ENCODE results near the gene ARL5C.
A peak's percentile ranks its signal among the peaks of the same experiment; 100 is the strongest.

ARL5C gene

DNA sequence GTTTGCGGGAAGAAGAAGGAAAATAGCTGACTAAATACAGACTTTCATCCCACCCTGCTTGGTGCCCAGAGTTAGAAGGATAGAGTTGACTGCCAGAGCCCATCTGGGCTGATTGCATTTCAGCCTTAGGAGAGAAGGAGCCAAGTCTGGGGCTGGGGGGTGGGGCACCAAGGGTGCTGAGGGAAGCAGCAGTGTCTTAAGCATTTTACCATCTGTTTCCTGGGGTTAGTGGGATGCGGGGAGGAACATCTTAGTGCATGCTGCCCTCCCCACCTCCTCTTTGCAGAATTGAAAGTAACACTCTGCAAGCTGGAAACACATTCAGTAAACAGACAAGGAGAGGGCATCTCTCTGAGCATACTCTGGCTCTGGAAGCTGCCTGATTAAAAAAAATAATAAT, 1.5 kb upstream of the ARL5C start:
- DNase-seq (ENCODE audit: low spot score), result no peak

DNA sequence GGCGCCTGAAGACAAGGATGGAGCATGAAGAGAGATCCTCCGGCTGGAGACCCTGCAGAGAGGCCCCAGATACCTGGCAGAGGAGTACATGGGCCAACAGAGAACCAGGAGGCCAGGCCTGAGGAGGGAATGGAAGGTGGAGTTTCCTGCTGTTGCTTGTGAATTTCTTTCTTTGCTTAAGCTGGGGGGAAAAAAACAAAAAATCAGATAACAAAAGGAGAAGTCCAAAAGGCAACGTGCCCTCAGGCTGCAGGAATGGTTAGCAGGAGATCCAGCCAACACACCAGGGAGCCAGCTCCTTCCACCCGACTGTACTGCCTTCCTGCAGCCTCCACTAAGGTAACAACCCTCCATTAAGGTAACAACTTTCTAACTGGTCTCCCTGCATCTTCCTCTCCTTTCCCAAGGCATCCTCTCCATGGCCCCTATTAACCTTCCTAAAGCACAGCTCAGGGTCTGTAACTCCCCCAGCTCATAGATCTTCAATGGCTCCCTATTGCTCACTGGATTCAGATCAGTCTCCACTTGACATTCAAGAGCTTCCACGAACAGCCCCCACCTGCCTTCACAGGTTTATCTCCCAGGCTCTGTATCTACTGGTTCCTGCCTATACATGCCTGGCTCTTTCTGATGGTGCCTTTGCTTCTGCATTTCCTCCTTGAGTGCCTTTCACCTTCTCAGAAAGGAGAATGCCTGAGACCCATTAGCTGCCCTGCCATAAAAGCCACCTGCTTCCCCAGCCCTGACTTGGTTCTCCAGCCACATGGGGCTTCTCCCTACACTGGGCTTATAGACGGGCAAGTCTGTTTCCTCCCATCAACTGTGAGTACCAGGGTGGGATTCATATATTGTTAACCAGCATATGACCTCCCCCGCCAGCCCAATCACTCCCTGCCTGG, 725 bp upstream of the ARL5C start:
- no peak for DNase-seq (ENCODE audit: low spot score)

DNA sequence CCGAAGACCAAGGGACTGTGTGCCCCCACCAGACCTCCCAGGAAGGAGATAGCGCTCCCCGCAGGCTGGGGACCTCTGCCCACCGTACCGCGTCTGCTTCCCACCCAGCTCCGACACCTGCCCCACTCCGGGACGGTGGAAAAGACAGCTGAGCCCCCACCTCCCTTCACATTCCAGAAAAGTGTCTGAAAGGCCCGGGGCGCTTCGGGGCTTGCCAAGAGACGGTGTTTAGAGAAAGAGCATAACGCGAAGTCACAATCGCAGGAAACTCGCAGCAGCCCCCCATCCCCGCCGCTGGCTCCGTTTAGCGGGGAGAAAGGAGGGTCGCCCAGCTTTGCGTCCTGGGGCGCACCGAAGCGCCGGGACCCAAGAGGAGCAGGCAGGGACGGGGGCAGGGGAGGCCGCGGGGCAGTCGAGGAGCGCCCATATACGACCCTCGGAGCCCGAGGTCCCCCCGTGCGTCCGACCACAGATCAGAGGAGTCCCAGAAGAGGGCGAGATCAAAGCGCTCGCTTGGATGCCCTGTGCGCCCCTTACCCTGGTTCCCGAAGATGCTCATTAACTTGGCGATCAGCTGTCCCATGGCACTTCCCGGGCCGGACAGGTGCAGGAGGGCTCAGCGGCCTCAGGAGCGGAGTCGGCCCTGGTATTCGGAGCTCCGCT, 652 bp downstream of the ARL5C start:
- DNase-seq (ENCODE audit: low spot score), result no peak

DNA sequence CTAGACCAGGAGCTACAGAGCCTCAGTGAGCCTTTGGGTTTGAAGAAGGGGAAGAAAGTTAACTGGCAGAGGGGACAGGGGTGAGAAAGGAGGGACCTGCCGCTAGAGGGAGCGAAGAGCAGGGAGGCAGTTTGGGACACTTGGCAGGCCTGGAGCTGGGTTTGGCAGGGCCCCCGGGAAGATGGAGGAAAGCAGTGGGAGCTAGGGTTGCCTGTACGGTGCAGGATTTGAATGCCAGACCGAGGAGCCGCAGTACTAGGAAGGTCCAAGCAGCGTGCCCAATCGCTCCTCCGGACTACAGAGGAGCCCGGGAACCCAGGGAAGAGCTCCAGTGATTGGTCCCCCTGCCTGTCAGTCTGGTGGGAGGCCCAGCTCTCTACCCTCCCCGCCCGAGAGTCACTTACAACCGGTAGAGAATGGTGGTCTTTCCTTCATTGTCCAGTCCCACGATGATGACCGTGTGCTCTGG, 1.3 kb downstream of the ARL5C start:
- DNase-seq (ENCODE audit: low spot score), result peak; percentile 78

DNA sequence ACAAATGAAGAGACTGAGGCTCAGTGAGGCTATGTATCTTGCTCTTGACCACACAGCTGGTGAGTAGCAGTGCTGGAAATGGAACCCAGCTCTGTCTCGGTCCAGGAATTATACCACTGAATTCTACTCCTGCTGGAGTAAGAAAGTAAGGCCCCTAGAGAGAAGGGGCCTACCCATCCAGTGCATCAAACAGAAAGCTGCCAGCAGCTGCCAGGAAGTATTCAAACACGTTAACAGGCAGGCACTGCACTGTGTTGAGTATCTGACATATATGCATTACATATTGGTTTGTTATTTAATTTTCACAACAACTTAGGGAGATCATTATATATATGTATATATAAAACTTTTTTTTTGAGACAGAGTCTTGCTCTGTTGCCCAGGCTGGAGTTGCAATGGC, 4.0 kb downstream of the ARL5C start:
- no peak for DNase-seq (ENCODE audit: low spot score)

DNA sequence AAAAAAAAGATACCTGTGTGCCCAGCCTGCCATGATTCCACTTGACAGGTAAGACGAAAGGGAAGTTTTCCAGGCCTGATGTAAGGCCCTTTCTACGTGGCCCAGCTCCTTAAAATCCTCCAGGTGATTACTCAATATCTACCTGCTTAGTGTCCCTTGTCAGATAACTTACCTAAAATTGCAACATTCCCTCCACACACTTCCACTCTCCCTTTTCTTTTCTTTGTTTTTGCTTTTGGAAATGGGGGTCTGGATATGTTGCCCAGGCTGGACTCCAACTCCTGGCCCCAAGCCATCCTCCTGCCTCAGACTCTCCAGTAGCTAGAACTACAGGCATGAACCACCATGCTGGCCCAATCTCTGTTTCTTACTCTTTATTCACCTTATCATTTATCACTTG, 7.3 kb downstream of the ARL5C start:
- DNase-seq (ENCODE audit: low spot score), result no peak

DNA sequence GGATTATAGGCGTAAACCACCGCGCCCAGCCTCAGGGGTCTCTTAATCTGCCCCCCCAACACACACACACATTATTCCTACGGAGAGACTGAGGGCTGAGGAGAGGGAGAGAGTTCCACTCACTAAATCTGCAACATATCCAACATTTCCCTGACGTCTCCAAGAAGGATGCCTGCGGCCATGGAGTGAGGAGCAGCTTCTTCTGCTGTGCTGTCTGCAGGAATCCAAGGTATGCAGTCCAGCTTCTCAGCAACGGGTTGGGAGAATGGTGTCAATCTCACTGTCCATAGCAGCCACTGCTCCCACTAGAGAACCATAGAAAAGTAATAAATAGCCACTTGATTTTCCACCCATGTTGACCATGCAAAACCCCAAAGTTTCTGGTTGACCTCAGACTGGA, 9.5 kb downstream of the ARL5C start:
- DNase-seq (ENCODE audit: low spot score), result no peak

DNA sequence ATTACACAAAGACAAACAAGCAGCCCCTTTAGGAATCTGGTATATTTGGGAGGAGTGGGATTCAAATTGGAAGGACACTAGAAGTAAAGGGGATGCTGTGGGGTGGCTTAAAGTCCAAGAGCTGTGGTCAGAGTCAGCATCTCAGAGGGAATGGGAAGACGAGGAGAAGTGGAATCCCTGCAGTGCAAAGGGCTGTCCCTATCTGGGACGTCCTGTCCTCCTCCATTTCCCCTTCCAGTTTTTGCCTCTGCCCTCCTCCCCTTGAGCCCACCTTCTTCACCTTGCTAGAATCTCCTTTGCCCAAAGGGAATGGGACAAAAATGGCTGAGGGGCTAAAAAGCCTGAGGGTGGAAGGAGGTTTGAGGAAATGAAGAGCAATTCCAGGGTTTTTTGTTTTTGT, 10.3 kb downstream of the ARL5C start:
- DNase-seq (ENCODE audit: low spot score), result no peak

DNA sequence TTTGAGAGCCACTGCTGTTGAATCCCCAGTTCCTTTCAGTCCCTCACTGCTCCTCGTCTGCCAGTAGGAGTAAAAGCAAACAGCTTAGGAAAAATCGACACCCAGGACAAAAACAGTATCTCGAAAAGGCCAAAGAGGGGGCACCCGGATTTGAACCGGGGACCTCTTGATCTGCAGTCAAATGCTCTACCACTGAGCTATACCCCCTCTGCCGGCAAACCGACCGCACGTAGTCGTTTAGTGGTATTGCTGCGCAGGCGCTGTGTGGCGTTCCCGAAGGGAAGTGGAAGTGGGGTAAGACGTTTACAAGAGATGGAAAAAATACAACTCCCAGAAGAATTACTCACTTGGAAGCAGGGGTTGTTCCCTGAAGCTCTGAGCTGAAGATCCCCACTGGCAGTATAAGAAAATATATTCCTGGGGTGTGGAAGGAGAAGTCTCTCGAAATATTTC, 12.3 kb downstream of the ARL5C start:
- DNase-seq (ENCODE audit: low spot score), result peak; percentile 94

DNA sequence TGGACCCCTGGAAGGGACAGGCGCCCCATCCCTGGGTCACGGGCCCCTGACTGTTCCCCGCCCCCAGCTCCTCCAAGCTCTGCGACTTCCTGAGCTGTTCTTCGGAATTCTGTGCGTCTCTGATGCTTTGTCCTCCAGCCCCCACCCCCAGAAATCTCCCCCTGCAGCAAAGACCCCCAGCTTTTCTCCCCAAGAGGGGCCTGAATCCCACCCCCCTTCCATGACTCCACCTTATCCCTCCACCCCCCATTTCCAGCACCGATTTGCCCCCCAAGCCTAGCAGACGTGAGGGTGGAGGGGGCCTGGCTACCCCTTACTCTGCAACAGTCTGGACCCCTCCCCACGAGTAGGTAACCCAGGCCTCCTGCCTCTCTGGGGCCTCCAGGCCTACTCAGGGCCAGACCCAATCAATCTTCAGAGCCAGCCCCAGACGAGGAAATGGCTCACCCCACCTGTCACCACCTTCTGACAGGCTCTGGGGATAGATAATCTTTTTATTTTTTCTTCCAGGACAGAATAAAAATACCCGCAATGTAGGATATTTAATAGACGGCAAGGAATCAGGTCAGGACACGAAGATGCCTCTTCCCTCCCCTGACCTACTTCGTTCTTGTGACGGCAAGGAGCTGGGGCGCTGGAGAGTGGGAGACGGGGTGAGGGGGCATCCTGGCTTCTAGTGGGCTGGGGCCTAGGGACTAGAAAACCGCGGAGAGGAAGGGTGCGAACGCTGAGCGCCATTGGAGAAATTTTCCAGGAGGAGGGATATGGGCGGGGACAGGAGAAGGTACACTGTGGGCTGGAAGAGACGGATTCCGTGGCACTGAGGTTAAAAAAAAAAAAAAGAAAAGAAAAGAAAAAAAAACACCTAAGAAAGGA, 13.8 kb downstream of the ARL5C start:
- peak; percentile 12 for DNase-seq (ENCODE audit: low spot score)

DNA sequence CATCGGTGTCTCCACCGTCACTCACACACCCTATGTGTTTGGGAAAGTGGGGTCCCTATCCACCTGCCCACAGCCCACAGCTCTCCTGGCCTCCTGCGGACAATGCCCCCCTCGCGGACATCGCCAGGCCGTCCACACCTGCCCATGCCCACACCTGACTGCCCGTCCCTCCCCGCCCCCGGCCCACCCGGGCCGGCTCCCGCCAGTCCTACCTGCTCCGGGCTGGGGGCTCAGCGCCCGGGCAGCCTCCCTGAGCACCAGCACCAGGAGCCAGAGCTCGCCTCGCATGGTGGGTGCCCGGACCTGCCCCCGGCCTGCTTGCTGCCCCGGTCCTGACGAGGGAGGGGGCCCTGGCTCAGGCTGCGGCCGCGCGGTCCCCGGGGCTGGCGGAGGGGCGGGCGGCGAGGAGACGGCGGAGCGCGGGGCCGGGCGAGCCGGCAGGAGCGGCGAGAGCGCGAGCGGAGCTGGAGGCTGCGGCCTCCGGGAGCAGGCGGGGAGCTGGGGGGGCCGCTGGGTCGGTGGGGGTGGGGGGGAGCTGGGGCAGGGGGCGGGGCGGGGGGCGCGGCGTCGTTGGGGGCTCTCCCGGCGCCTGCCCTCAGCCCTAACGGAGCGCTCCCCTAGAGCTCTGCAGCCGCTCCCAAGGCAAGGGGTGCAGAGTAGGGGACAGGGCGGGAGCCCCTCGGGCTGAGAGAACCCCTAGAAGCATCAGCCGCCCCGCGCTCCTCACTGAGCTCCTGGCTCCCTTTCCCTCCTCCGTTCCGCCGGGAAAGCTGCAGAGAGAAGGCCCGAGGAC, 14.6 kb downstream of the ARL5C start, which contains the start of gene PLXDC1:
Gene PLXDC1, minus strand, starts transcription at position 488 of the 793 bp plus-strand sequence. Its CDS starts 200 bp downstream, at position 288.
- DNase-seq (ENCODE audit: low spot score), result no peak

DNA sequence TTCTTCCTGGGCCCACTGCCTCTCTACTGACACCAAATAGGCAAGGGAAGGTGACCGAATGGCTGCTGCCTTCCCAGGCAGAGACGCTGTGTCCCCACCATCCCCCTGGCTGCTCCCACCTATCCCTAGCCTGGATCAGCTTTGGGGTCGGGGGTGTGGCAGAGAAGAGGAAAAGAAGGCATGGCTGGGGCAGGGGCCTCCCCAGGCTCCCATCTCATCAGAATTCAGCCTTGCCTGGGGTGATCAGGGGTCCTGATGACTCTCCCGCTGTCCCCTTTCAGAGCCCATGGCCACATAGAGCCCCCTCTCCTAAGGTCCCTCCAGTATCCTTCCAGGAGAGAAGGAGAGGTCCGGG, 15.2 kb downstream of the ARL5C start:
- no peak for DNase-seq (ENCODE audit: low spot score)

DNA sequence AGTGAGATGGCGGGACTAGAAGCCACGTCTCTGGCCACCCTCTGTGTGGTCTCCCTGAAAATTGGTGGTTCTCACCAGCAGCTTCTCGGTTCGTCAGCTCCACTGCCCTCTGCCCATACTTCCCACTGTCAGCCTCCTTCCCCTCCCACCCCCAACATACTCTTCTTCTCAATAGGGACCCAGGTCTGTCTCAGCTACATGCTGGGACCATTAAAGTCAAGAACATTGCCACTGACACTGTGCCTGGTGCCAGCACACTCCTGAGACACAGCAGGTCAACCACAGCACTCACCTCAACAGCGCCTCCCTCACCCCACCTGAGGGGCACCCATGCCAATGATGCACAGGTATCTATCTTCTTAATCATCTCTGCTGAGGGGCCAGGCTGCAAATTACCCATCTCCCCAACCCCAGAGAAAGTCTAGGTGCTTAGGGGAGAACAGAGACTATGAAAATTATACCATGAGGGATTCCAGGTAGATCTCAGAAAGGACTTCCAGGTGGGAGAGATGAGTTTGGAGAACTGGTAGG, 15.8 kb downstream of the ARL5C start:
- peak; percentile 11 for DNase-seq (ENCODE audit: low spot score)

DNA sequence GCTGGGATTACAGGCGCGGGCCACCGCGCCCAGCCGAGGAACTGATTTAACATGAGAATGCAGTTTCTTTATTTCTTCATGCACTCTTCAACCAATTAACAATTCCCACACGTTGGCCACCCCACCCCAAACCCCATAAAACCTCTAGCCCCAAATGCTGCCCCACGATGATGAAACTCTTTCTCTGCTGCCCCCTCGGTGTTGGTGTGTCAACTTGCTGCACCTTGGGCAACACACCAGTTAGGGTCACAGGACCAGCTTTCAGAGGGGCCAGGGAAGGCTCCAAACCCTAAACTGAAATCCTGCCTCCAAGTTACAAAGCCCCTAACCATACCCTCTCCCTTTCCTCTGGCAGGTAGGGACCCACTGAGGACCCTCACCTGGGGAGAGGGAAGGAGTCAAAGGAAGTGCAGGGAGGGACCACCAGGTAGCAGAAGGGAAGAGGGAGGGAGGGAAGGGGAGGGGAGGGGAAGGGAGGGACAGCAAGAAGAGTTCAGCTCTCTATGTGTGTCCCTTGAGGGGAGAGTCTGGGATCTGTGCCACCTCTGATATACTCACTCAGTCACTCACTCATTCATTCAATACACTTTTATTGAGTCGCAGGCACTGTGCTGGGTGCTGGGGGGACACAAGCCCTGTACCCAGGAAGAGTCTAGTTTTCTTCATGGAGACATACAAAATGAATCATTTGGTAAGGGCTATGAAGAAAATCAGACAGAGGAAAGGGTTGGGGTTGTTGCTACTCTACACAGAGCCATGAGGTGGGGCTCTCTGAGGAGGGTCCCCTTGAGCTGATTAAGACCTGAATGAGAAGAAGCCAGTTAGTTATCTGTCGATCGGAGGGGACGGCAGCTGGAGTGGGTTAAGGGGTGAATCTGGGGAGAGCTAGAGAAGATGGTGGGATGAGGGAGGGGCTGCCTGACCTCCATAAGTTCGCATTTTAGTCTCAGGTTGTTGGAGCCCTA, 18.5 kb downstream of the ARL5C start:
- DNase-seq (ENCODE audit: low spot score), result no peak

DNA sequence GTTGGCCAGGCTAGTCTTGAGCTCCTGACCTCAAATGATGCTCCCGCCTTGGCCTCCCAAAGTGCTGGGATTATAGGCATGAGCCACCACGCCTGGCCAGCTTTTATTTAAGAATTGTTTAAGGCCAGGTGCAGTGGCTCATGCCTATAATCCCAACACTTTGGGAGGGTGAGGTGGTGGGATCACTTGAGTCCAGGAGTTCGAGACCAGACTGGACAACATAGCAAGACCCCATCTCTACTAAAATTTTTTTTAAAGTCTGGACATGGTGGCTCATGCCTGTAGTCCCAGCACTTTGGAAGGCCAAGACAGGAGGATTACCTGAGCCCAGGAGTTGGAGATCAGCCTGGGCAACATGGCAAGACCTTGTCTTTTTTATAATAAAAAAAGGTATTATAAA, 19.7 kb downstream of the ARL5C start:
- DNase-seq (ENCODE audit: low spot score), result no peak

DNA sequence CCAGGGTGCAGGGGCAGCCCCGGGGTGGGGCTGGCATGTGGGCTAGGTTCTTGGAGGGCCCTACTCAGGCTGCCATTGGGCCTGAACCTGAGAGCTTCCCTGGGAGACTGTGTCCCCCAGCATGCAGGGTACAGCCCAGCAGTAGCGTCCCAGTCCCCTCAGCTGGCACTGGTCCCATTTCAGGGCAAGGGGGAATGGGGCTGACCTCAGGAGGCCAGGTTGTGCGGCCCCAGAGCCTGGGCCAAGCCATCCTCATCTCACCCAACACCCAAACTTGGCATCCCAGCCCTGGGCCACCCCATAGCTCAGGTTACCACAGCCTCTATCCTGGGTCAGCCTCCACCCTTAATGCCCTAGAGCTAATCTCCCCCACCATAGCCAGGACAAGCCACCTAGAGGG, 20.8 kb downstream of the ARL5C start:
- DNase-seq (ENCODE audit: low spot score), result no peak

DNA sequence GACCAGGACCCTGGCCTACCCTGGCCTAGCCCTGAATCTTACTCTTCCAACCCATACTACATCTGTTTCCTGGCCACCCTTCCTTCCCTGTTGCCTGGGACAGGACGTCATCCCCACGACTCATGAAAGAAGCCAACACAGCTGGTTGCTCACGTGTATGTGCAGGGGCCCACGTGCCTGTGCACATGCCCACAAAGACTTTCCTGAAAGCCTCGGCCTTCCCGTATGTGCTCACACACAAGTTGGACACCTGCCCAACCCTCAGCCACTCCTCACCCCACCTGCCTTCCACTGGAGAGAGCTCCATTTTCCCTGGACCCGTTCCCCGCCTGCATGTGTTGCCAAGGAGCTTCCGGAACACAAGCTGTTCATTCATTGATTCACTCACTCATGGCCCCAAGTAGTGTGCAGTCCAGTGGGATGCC, 21.5 kb downstream of the ARL5C start:
- no peak for DNase-seq (ENCODE audit: low spot score)

DNA sequence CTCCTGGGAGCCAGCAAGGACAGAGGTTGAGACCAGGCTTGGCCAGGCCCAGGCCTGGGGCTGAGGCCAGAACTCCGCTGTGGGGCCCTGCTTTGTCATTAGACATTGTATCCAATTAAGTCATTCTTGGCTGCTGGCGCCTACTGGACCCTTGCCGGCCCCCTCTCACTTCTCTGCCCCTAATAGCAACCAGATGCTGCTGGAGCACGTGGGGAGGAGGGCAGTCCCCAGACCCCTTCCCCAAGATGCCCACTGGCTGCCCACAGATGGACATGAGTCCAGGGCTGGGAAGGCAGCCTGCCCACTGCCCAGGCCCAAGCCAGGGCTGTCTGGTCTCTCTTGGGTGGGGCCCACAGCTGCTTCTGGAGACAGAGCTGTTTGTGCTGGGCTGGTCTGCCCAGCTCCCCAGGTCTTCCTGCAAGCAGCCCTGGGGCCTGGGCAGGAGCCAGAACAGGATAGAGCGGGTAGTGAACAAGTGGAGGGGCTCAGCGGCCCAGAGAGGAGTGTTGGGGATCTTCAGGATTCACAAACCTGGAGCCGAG, 22.3 kb downstream of the ARL5C start:
- DNase-seq (ENCODE audit: low spot score), result no peak

DNA sequence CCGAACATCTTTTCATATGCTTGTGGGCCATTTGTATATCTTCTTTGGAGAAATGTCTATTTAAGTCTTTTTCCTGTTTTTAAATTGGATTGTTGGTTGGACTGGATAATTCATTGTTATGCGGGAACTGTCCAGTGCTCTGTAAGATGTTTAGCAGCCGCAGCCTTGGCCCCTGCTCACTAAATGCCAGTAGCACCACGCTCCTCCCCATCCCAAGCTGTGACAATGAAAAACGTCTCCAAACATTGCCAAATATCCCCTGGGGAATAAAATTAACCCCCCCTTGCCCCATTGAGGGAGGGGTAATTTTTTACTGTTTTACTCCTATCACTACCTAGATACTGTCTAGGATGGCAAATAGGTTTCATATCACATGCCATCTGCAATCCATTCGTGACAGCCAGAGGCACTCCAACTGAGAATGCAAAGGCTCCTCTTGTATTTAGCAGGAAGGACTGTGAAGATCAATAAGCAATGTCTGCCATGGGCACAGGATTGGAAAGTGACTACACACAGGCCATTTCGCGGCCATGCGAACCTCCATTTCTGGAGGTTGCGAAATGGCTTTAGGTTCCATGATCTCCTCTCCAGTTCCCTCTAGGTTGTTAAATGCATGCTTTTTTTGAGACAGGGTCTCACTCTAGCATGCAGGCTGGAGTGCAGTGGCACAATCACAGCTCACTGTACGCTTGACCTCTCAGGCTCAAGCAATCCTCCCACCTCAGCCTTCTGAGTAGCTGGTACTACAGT, 23.9 kb downstream of the ARL5C start:
- no peak for DNase-seq (ENCODE audit: low spot score)
